ENCODE data around the gene SEL1L2.

DNA sequence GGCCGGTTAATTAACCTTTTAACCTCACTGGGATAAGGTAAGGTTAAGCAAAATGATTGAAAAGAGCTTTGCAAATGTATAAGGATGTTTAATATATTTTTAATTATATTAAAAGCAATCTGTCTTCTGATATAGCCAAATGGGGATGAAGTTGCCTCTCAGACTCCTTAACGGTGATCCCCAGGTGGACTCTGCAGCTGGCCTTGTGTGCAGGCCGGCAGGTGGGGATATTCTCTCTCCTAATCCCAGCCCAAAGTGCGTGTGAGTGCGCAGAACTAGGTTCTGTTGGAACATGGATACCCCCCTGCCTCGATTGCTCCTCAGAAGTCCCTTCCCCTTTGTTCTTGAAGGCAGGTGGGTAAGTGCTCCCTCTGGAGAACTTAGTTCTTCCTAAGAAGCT, 105.6 kb downstream of the SEL1L2 start:
- TF ChIP-seq POLR2AphosphoS5 (IDR thresholded peaks at IDR 0.05) = no peak
- TF ChIP-seq, protein P1, sequence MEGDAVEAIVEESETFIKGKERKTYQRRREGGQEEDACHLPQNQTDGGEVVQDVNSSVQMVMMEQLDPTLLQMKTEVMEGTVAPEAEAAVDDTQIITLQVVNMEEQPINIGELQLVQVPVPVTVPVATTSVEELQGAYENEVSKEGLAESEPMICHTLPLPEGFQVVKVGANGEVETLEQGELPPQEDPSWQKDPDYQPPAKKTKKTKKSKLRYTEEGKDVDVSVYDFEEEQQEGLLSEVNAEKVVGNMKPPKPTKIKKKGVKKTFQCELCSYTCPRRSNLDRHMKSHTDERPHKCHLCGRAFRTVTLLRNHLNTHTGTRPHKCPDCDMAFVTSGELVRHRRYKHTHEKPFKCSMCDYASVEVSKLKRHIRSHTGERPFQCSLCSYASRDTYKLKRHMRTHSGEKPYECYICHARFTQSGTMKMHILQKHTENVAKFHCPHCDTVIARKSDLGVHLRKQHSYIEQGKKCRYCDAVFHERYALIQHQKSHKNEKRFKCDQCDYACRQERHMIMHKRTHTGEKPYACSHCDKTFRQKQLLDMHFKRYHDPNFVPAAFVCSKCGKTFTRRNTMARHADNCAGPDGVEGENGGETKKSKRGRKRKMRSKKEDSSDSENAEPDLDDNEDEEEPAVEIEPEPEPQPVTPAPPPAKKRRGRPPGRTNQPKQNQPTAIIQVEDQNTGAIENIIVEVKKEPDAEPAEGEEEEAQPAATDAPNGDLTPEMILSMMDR (IDR thresholded peaks at IDR 0.05 in 8 of 11, conservative IDR thresholded peaks at IDR 0.05 in 3 of 11) = no peak

All from spleen (tissue), 7 donors.